PFSK-1 (cell line): ENCODE results near the gene TRIM63. TPM values are rescaled to one million over a fixed set of nuclear protein-coding genes. Genes with fewer than 3 reads are reported as not detected.
A peak's percentile ranks its signal among the peaks of the same experiment; 100 is the strongest.

Experiments used
- FOXP2 ChIP-seq: optimal IDR thresholded peaks from 2 replicates; pipeline ENCODE3; 2011; ENCODE audit warnings: borderline replicate concordance, control low read depth, inconsistent platforms; ENCODE audit not compliant: insufficient read depth; ENCODE audit errors: extremely low read length, extremely low read depth
- POLR2AphosphoS5 ChIP-seq: IDR thresholded peaks from 2 replicates; pipeline ENCODE4 v1.6.1; 2012; ENCODE audit warnings: low read depth, mild to moderate bottlenecking, control low read depth, low read length, moderate library complexity
- SIN3A ChIP-seq: IDR thresholded peaks from 2 replicates; pipeline ENCODE4 v1.6.1; 2012; ENCODE audit warnings: mild to moderate bottlenecking, low read length, moderate library complexity, borderline replicate concordance; ENCODE audit not compliant: insufficient read depth
- TAF1 ChIP-seq: IDR thresholded peaks from 2 replicates; pipeline ENCODE4 v1.6.1; 2012; ENCODE audit warnings: low read length, control low read depth, borderline replicate concordance; ENCODE audit not compliant: insufficient read depth
- polyA plus RNA-seq: library from polyadenylated mRNA; unstranded; fragments of >200 nt; gene quantifications from one replicate; pipeline ENCODE4 v1.2.1, GENCODE V29; 2012; ENCODE audit warnings: low read depth, missing spikeins; ENCODE audit not compliant: insufficient read length
- TF ChIP-seq, protein P1 (sequence below), 2 experiments: IDR thresholded peaks; 2 replicates each; pipeline versions ENCODE4 v1.6.1 to v1.8.0; 2011 to 2012; ENCODE audit warnings: low read depth in 2 of 2, low read length in 2 of 2, control low read depth in 1 of 2, inconsistent platforms in 1 of 2, mild to moderate bottlenecking in 1 of 2, moderate library complexity in 1 of 2; ENCODE audit not compliant: insufficient read depth in 1 of 2

Gene TRIM63
- not detected for polyA plus RNA-seq

DNA sequence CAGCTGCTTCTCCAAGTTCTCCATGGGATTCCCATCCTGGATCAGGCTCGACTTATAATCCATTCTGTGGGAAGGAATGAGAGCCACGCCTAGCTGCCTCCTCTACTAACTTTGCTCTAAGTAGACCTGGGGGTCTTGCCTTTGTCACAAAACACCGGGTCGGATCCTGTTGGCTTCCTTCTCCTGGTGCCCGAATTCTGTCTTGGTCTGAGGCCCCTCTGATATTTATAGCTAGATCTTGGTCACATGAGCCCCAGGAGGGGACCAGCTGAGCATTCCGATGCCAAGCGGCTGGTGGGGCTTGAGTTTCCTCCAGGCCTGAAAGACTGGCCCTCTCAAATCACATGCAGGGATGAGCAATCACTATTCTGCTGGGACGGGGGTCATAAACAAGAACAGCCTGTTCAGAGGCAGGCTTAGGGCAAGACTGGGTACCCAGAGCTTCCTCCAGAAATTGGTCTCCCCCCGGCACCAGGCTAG is at the start of gene TRIM63:
Gene TRIM63 (minus strand): TSS at position 199 of the 480 bp plus-strand sequence. CDS start 136 bp downstream, at position 63.
- no peak for TF ChIP-seq FOXP2
- TF ChIP-seq POLR2AphosphoS5, result no peak
- TF ChIP-seq TAF1, result no peak
- no peak for TF ChIP-seq SIN3A
- TF ChIP-seq, protein P1, sequence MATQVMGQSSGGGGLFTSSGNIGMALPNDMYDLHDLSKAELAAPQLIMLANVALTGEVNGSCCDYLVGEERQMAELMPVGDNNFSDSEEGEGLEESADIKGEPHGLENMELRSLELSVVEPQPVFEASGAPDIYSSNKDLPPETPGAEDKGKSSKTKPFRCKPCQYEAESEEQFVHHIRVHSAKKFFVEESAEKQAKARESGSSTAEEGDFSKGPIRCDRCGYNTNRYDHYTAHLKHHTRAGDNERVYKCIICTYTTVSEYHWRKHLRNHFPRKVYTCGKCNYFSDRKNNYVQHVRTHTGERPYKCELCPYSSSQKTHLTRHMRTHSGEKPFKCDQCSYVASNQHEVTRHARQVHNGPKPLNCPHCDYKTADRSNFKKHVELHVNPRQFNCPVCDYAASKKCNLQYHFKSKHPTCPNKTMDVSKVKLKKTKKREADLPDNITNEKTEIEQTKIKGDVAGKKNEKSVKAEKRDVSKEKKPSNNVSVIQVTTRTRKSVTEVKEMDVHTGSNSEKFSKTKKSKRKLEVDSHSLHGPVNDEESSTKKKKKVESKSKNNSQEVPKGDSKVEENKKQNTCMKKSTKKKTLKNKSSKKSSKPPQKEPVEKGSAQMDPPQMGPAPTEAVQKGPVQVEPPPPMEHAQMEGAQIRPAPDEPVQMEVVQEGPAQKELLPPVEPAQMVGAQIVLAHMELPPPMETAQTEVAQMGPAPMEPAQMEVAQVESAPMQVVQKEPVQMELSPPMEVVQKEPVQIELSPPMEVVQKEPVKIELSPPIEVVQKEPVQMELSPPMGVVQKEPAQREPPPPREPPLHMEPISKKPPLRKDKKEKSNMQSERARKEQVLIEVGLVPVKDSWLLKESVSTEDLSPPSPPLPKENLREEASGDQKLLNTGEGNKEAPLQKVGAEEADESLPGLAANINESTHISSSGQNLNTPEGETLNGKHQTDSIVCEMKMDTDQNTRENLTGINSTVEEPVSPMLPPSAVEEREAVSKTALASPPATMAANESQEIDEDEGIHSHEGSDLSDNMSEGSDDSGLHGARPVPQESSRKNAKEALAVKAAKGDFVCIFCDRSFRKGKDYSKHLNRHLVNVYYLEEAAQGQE (IDR thresholded peaks at IDR 0.05; ENCODE audit: insufficient read depth in 1 of 2, low read depth in 2 of 2, low read length in 2 of 2), result no peak

DNA sequence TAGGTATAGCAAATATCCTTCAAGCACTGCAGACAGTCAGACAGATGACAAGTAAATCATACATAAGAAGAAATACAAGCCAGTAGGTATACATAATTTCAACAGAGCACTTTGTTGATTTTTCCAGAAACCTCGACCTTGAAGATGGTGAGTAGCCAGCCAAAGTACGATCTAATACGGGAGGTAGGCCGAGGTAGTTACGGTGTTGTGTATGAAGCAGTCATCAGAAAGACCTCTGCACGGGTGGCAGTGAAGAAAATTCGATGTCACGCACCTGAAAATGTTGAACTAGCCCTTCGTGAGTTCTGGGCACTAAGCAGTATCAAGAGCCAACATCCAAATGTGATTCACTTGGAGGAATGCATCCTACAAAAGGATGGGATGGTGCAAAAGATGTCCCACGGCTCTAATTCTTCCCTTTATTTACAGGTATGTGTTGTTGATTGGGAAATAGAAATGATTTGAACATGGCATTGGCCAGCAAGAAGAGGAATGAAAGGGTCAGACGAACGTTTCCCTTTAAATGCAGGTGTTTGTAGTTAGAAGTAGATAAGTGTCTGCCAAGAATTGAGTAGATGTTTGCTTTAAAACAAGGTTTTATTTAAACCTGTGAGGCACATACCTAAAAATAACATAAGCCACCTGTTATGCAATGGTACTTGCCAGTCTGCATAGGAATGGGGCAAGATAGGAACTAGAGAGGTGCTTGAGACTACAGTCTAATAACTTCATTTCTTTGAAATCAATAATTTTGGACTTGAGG is 46.9 kb upstream of the TRIM63 start:
- TF ChIP-seq POLR2AphosphoS5 (no peak), SIN3A (no peak), FOXP2 (no peak), TAF1 (no peak)
- TF ChIP-seq, protein P1 (IDR thresholded peaks at IDR 0.05; ENCODE audit: insufficient read depth in 1 of 2, low read depth in 2 of 2, low read length in 2 of 2), result no peak

DNA sequence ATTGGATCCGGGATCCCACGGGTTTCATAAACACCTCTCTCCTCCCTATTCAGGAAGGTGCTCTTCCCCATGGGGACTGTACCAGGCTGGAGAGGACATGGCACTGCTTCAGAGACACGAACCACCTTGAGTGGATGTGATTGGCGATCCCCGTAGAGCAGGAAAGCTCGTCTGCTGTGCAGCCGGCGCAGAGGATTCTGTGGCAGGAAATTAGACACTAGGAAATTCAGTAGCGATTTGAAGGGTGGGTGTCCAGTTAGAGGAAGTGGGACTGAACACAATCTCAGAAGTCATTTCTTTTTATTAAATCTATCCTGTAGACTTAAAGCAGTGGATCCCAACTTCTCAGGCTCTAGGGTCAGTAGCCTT is 45.0 kb upstream of the TRIM63 start:
- no peak for TF ChIP-seq TAF1
- TF ChIP-seq POLR2AphosphoS5, result no peak
- TF ChIP-seq, protein P1 (IDR thresholded peaks at IDR 0.05; ENCODE audit: insufficient read depth in 1 of 2, low read depth in 2 of 2, low read length in 2 of 2), result no peak
- TF ChIP-seq SIN3A, result no peak
- no peak for TF ChIP-seq FOXP2

- TF ChIP-seq, protein P1 (IDR thresholded peaks at IDR 0.05; ENCODE audit: insufficient read depth in 1 of 2, low read depth in 2 of 2, low read length in 2 of 2), result no peak
- peak; percentile 97; the same call in 1 of the 2 replicates for TF ChIP-seq SIN3A
- peak; percentile 33; the same call in 1 of the 2 replicates for TF ChIP-seq TAF1
- peak; percentile 89 for TF ChIP-seq FOXP2
- no peak for TF ChIP-seq POLR2AphosphoS5
Measured at GRCh38 chr1:26111530-26112406, 44.3 kb upstream of the TRIM63 start, which contains the start of gene PDIK1L. Gene PDIK1L, plus strand, starts transcription at chr1:26111824. Its CDS starts 2,485 bp downstream, at chr1:26114309.
